Measurements from ENCODE around the gene ASB13.

ASB13 gene

DNA sequence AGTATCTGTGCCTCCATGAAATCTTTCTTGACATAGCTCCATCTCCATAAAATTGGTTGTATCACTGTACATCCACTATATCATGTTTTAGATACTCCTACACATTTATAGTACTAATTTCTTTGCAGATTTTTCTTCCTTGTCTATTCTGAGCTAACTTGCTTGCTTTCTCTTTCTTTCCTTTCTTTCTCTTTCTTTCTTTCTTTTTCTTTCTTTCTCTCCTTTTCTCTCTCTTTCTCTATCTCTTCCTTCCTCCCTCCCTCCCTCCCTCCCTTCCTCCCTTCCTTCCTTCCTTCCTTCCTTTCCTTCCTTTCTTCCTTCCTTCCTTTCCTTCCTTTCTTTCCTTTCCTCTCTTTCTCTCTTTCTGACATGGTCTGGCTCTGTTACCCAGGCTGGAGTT is 42.0 kb upstream of the ASB13 start:
- Histone ChIP-seq H2AK5ac (ENCODE audit: low read depth, low read length) (no peak overlapping the region), H2BK120ac (ENCODE audit: low read depth, low read length) (no peak overlapping the region), H3K4me2 (ENCODE audit: insufficient read depth, low read length, poor library complexity, severe bottlenecking) (no peak overlapping the region), H3K9me3 (replicated peaks in 1 of 2; ENCODE audit: control insufficient read depth in 2 of 2, insufficient read depth in 1 of 2, low read depth in 1 of 2, low read length in 2 of 2) (no peaks in the 10 kb centered on the region), H3K4me1 (ENCODE audit: control insufficient read depth in 2 of 2, insufficient read depth in 1 of 2, low read depth in 1 of 2, low read length in 2 of 2) (peaks cover 0 to 2% of the 10 kb centered on the region in 2 donors), H3K14ac (ENCODE audit: low read length) (no peak overlapping the region), H3K4me3 (ENCODE audit: low read length in 2 of 2) (no peak overlapping the region), H3K9ac (ENCODE audit: low read depth, low read length, poor library complexity) (no peak overlapping the region), H4K91ac (ENCODE audit: low read depth, low read length, poor library complexity) (no peak overlapping the region), H3K36me3 (replicated peaks in 1 of 2; ENCODE audit: control insufficient read depth in 2 of 2, insufficient read depth in 2 of 2, low read length in 2 of 2) (no peaks in the 10 kb centered on the region), H3K23ac (ENCODE audit: low read depth, low read length, poor library complexity) (no peak overlapping the region), H3K18ac (ENCODE audit: low read length) (no peak overlapping the region), H2BK5ac (ENCODE audit: low read length) (no peak overlapping the region), H2BK12ac (ENCODE audit: low read length) (no peak overlapping the region), H3K4ac (ENCODE audit: low read length) (no peak overlapping the region), H3K27ac (replicated peaks; ENCODE audit: low read length) (no peak overlapping the region), H2AFZ (ENCODE audit: low read length) (no peak overlapping the region), H4K8ac (ENCODE audit: low read depth, low read length) (no peak overlapping the region), H3K27me3 (ENCODE audit: control insufficient read depth in 3 of 3, insufficient read depth in 3 of 3, low read depth in 1 of 3, low read length in 3 of 3) (no peaks in the 10 kb centered on the region), H3K79me1 (ENCODE audit: low read depth, low read length) (no peaks in the 10 kb centered on the region), H2BK15ac (ENCODE audit: low read length) (no peak overlapping the region)
- DNase-seq (ENCODE audit: low spot score), result no peak

DNA sequence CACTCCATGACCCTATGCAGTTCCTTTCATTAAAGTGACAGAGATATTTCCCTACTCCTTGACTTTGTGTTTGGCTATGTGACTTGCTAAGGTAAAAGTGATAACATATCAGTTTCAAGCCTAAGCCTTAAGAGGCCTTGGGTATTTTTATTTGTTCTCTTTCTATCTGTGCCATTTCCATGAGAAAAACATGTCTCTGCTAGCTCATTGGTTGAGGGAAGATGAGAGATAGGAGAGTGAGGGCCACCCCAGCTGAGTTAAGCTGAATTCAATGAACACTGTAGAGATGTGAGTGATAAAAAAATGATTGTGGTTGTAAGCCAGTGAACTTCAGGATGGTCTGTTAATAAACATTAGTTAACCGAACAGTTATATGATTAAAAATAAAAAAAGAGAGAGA is 31.7 kb upstream of the ASB13 start:
- no peak for DNase-seq (ENCODE audit: low spot score)
- no peaks in the 10 kb centered on the region for H3K27me3 ChIP-seq (ENCODE audit: control insufficient read depth in 3 of 3, insufficient read depth in 3 of 3, low read depth in 1 of 3, low read length in 3 of 3)
- no peak overlapping the region for H2BK120ac ChIP-seq (ENCODE audit: low read depth, low read length)
- H4K91ac ChIP-seq (ENCODE audit: low read depth, low read length, poor library complexity), result no peak overlapping the region
- H3K4ac ChIP-seq (ENCODE audit: low read length), result no peak overlapping the region
- H3K79me1 ChIP-seq (ENCODE audit: low read depth, low read length), result peaks cover 2% of the 10 kb centered on the region
- no peak overlapping the region for H3K23ac ChIP-seq (ENCODE audit: low read depth, low read length, poor library complexity)
- H3K36me3 ChIP-seq (replicated peaks in 1 of 2; ENCODE audit: control insufficient read depth in 2 of 2, insufficient read depth in 2 of 2, low read length in 2 of 2), result no peaks in the 10 kb centered on the region
- no peak overlapping the region for H4K8ac ChIP-seq (ENCODE audit: low read depth, low read length)
- H2BK15ac ChIP-seq (ENCODE audit: low read length), result no peak overlapping the region
- no peak overlapping the region for H3K9ac ChIP-seq (ENCODE audit: low read depth, low read length, poor library complexity)
- no peak overlapping the region for H3K18ac ChIP-seq (ENCODE audit: low read length)
- no peak overlapping the region for H2AK5ac ChIP-seq (ENCODE audit: low read depth, low read length)
- H3K14ac ChIP-seq (ENCODE audit: low read length), result no peak overlapping the region
- H3K4me3 ChIP-seq (ENCODE audit: low read length in 2 of 2), result no peak overlapping the region
- WGBS, 2 donors (ENCODE audit: extremely low coverage in 2 of 2, insufficient read length in 2 of 2, insufficient replicate concordance in 1 of 2), result no CpG with 5 or more reads among the region's 1 CpG
- no peak overlapping the region for H3K4me2 ChIP-seq (ENCODE audit: insufficient read depth, low read length, poor library complexity, severe bottlenecking)
- no peak overlapping the region for H2BK12ac ChIP-seq (ENCODE audit: low read length)
- H3K4me1 ChIP-seq (ENCODE audit: control insufficient read depth in 2 of 2, insufficient read depth in 1 of 2, low read depth in 1 of 2, low read length in 2 of 2), result peaks cover 1 to 2% of the 10 kb centered on the region in 2 donors
- peaks cover 0 to 2% of the 10 kb centered on the region in 2 donors for H3K9me3 ChIP-seq (replicated peaks in 1 of 2; ENCODE audit: control insufficient read depth in 2 of 2, insufficient read depth in 1 of 2, low read depth in 1 of 2, low read length in 2 of 2)
- no peak overlapping the region for H3K27ac ChIP-seq (replicated peaks; ENCODE audit: low read length)
- no peak overlapping the region for H2BK5ac ChIP-seq (ENCODE audit: low read length)
- H2AFZ ChIP-seq (ENCODE audit: low read length), result no peak overlapping the region

GRCh38 chr10:5697342-5697741 is 30.9 kb upstream of the ASB13 start:
- no peak overlapping the region for H2AFZ ChIP-seq (ENCODE audit: low read length)
- no peak overlapping the region for H2BK15ac ChIP-seq (ENCODE audit: low read length)
- no peaks in the 10 kb centered on the region for H3K36me3 ChIP-seq (replicated peaks in 1 of 2; ENCODE audit: control insufficient read depth in 2 of 2, insufficient read depth in 2 of 2, low read length in 2 of 2)
- H2BK5ac ChIP-seq (ENCODE audit: low read length), result no peak overlapping the region
- no peak overlapping the region for H3K27ac ChIP-seq (replicated peaks; ENCODE audit: low read length)
- H3K18ac ChIP-seq (ENCODE audit: low read length), result no peak overlapping the region
- no peak overlapping the region for H3K4ac ChIP-seq (ENCODE audit: low read length)
- H3K27me3 ChIP-seq (ENCODE audit: control insufficient read depth in 3 of 3, insufficient read depth in 3 of 3, low read depth in 1 of 3, low read length in 3 of 3), result no peaks in the 10 kb centered on the region
- no CpG with 5 or more reads among the region's 2 CpGs for WGBS, 2 donors (ENCODE audit: extremely low coverage in 2 of 2, insufficient read length in 2 of 2, insufficient replicate concordance in 1 of 2)
- no peak overlapping the region for H2AK5ac ChIP-seq (ENCODE audit: low read depth, low read length)
- peaks cover 0 to 2% of the 10 kb centered on the region in 2 donors for H3K9me3 ChIP-seq (replicated peaks in 1 of 2; ENCODE audit: control insufficient read depth in 2 of 2, insufficient read depth in 1 of 2, low read depth in 1 of 2, low read length in 2 of 2)
- peaks cover 2% of the 10 kb centered on the region for H3K79me1 ChIP-seq (ENCODE audit: low read depth, low read length)
- H3K4me1 ChIP-seq (ENCODE audit: control insufficient read depth in 2 of 2, insufficient read depth in 1 of 2, low read depth in 1 of 2, low read length in 2 of 2), result peaks cover 3% of the 10 kb centered on the region in 2 donors
- H3K23ac ChIP-seq (ENCODE audit: low read depth, low read length, poor library complexity), result no peak overlapping the region
- no peak for DNase-seq (ENCODE audit: low spot score)
- H4K91ac ChIP-seq (ENCODE audit: low read depth, low read length, poor library complexity), result no peak overlapping the region
- H4K8ac ChIP-seq (ENCODE audit: low read depth, low read length), result no peak overlapping the region
- H3K4me2 ChIP-seq (ENCODE audit: insufficient read depth, low read length, poor library complexity, severe bottlenecking), result no peak overlapping the region
- H2BK120ac ChIP-seq (ENCODE audit: low read depth, low read length), result no peak overlapping the region
- no peak overlapping the region for H3K14ac ChIP-seq (ENCODE audit: low read length)
- no peak overlapping the region for H3K4me3 ChIP-seq (ENCODE audit: low read length in 2 of 2)
- H3K9ac ChIP-seq (ENCODE audit: low read depth, low read length, poor library complexity), result no peak overlapping the region
- H2BK12ac ChIP-seq (ENCODE audit: low read length), result no peak overlapping the region

DNA sequence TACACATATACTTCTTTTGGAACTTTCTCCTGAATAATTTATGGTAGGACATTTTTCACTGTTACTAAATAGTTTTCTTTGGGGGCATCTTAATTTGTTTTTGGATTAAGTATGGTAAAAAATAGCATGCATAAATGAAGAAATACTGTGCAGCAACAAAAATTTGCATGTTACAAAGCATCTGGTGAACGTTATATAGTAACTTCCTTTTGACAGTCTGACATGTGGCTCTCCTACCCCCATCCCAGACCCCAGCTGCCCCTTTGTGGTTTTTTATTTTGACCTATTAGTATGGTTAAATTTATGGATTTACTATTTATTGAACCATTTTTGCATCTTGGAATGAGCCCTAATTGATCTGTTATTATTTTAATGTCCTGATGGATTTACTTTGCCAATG is 28.2 kb upstream of the ASB13 start:
- WGBS, 2 donors (ENCODE audit: extremely low coverage in 2 of 2, insufficient read length in 2 of 2, insufficient replicate concordance in 1 of 2), result no CpG with 5 or more reads among the region's 1 CpG
- H3K27me3 ChIP-seq (ENCODE audit: control insufficient read depth in 3 of 3, insufficient read depth in 3 of 3, low read depth in 1 of 3, low read length in 3 of 3), result no peaks in the 10 kb centered on the region
- H3K23ac ChIP-seq (ENCODE audit: low read depth, low read length, poor library complexity), result no peak overlapping the region
- no peak overlapping the region for H3K9ac ChIP-seq (ENCODE audit: low read depth, low read length, poor library complexity)
- H3K4me1 ChIP-seq (ENCODE audit: control insufficient read depth in 2 of 2, insufficient read depth in 1 of 2, low read depth in 1 of 2, low read length in 2 of 2), result peaks cover 3% of the 10 kb centered on the region in 2 donors
- H4K8ac ChIP-seq (ENCODE audit: low read depth, low read length), result no peak overlapping the region
- no peak overlapping the region for H2BK120ac ChIP-seq (ENCODE audit: low read depth, low read length)
- no peak overlapping the region for H3K4me3 ChIP-seq (ENCODE audit: low read length in 2 of 2)
- H3K4ac ChIP-seq (ENCODE audit: low read length), result no peak overlapping the region
- H3K79me1 ChIP-seq (ENCODE audit: low read depth, low read length), result peaks cover 2% of the 10 kb centered on the region
- H3K4me2 ChIP-seq (ENCODE audit: insufficient read depth, low read length, poor library complexity, severe bottlenecking), result no peak overlapping the region
- H3K9me3 ChIP-seq (replicated peaks in 1 of 2; ENCODE audit: control insufficient read depth in 2 of 2, insufficient read depth in 1 of 2, low read depth in 1 of 2, low read length in 2 of 2), result peaks cover 0 to 2% of the 10 kb centered on the region in 2 donors
- no peak overlapping the region for H2AFZ ChIP-seq (ENCODE audit: low read length)
- no peaks in the 10 kb centered on the region for H3K36me3 ChIP-seq (replicated peaks in 1 of 2; ENCODE audit: control insufficient read depth in 2 of 2, insufficient read depth in 2 of 2, low read length in 2 of 2)
- H3K27ac ChIP-seq (replicated peaks; ENCODE audit: low read length), result no peak overlapping the region
- H3K14ac ChIP-seq (ENCODE audit: low read length), result no peak overlapping the region
- no peak overlapping the region for H2BK15ac ChIP-seq (ENCODE audit: low read length)
- H2BK5ac ChIP-seq (ENCODE audit: low read length), result no peak overlapping the region
- H3K18ac ChIP-seq (ENCODE audit: low read length), result no peak overlapping the region
- H2AK5ac ChIP-seq (ENCODE audit: low read depth, low read length), result no peak overlapping the region
- no peak for DNase-seq (ENCODE audit: low spot score)
- H2BK12ac ChIP-seq (ENCODE audit: low read length), result no peak overlapping the region
- H4K91ac ChIP-seq (ENCODE audit: low read depth, low read length, poor library complexity), result no peak overlapping the region
